Natural killer cell (primary cell): Measurements from ENCODE around the gene OAS3. TPM values are rescaled to one million over a fixed set of nuclear protein-coding genes. Genes with fewer than 3 reads are reported as not detected.

Source experiments
- ATAC-seq, 3 donors: fragments of 150-1000 bp in 2 of 3; fragments of 200-7000 bp in 1 of 3; cut with Tn5 transposase; 1 replicate in 1 of 3; 2 replicates in 2 of 3; pipeline ENCODE4 v1.10.0; 2021; ENCODE audit warnings: mild to moderate bottlenecking in 2 of 3, moderate library complexity in 2 of 3
- DNase-seq, 2 donors: peaks; one replicate each; pipeline versions ENCODE4 v3.0.0 to v3.0.0-alpha.2; 2013 to 2021; ENCODE audit warnings: mixed read lengths in 1 of 2
- H3K27ac ChIP-seq: one replicate; pipeline ENCODE4 v1.5.1; 2013; ENCODE audit warnings: mild to moderate bottlenecking, low read length
- H3K27me3 ChIP-seq: one replicate; pipeline ENCODE4 v1.6.1; 2013; ENCODE audit warnings: low read length; ENCODE audit not compliant: control insufficient read depth, insufficient read depth
- H3K36me3 ChIP-seq: one replicate; pipeline ENCODE4 v1.6.1; 2013; ENCODE audit warnings: low read length; ENCODE audit not compliant: control insufficient read depth, insufficient read depth
- H3K4me1 ChIP-seq: one replicate; pipeline ENCODE4 v1.6.1; 2013; ENCODE audit warnings: low read length; ENCODE audit not compliant: control insufficient read depth, insufficient read depth
- H3K4me3 ChIP-seq: one replicate; pipeline ENCODE4 v1.5.1; 2013; ENCODE audit warnings: low read length
- H3K9me3 ChIP-seq: one replicate; pipeline ENCODE4 v1.6.1; 2013; ENCODE audit warnings: low read length; ENCODE audit not compliant: control insufficient read depth, insufficient read depth
- H3K27ac Mint-ChIP-seq, 2 donors: one replicate each; pipeline ENCODE4 v1.8.0; 2022; ENCODE audit warnings: mild to moderate bottlenecking in 2 of 2, mixed read lengths in 2 of 2, moderate library complexity in 1 of 2
- H3K27me3 Mint-ChIP-seq, 2 donors: one replicate each; pipeline ENCODE4 v1.8.0; 2022; ENCODE audit warnings: low read depth in 2 of 2, mixed read lengths in 2 of 2
- H3K36me3 Mint-ChIP-seq: one replicate; pipeline ENCODE4 v1.8.0; 2022; ENCODE audit warnings: mixed read lengths
- H3K4me1 Mint-ChIP-seq, 2 donors: one replicate each; pipeline ENCODE4 v1.8.0; 2022; ENCODE audit warnings: mixed read lengths in 2 of 2
- H3K4me3 Mint-ChIP-seq: one replicate; pipeline ENCODE4 v1.8.0; 2022; ENCODE audit warnings: mild to moderate bottlenecking, moderate library complexity, mixed read lengths
- H3K9me3 Mint-ChIP-seq, 2 donors: one replicate each; pipeline ENCODE4 v1.8.0; 2022; ENCODE audit warnings: mixed read lengths in 2 of 2
- CTCF ChIP-seq: fragments of 200-600 bp; IDR thresholded peaks from one replicate; pipeline ENCODE4 v1.8.0; 2022; ENCODE audit warnings: antibody characterized with exemption
- WGBS: methylation state at CpG from one replicate; pipeline ENCODE4 v1.1.7; 2013; ENCODE audit warnings: missing lambda C conversion rate; ENCODE audit not compliant: insufficient coverage; 5-methylcytosine and 5-hydroxymethylcytosine counted together
- intact Hi-C: fragments of 100-400 bp; cut with micrococcal nuclease; formaldehyde crosslinking; loops from one replicate; pipeline ENCODE4 v1.14.2; 2022
- total RNA-seq, 4 donors: library from RNA; stranded (reverse); fragments of 120-200 nt in 1 of 4; gene quantifications; one replicate each; pipeline versions ENCODE4 v1.2.3 to v1.2.4, GENCODE V29; 2013 to 2022

OAS3 gene
- total RNA-seq, 3 donors from 2014 or later (not counting 1 experiment from before 2014, with no cell fraction given) = 8.5 to 24.7 (median 15.4) TPM

DNA sequence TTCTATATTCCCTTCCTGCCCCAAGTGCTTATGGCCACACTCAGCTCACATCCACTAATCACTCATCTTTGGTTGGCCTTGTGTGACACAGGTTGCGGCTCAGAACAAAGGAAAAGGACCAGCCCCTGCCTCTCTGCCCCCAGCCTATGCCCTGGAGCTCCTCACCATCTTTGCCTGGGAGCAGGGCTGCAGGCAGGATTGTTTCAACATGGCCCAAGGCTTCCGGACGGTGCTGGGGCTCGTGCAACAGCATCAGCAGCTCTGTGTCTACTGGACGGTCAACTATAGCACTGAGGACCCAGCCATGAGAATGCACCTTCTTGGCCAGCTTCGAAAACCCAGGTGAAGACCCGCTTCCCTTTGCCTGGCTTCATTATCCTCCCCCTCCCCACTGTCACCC lies 24.3 kb downstream of the OAS3 start:
- H3K4me1 ChIP-seq = no peaks in the 10 kb centered on the region
- H3K9me3 Mint-ChIP-seq = peaks cover 2 to 4% of the 10 kb centered on the region in 2 donors
- ATAC-seq = no peak
- H3K4me1 Mint-ChIP-seq = peaks cover 0 to 13% of the 10 kb centered on the region in 2 donors
- intact Hi-C loops = no loop called here
- H3K4me3 ChIP-seq = no peak overlapping the region
- no peak overlapping the region for H3K27ac ChIP-seq
- no peak for DNase-seq
- WGBS = 95% methylated on average over 7 of the region's 7 CpGs
- H3K27ac Mint-ChIP-seq = no peak overlapping the region
- peaks cover 50% of the 10 kb centered on the region for H3K36me3 ChIP-seq
- no peaks in the 10 kb centered on the region for H3K27me3 Mint-ChIP-seq
- TF ChIP-seq CTCF = no peak
- peaks cover 33% of the 10 kb centered on the region for H3K36me3 Mint-ChIP-seq
- H3K27me3 ChIP-seq = no peaks in the 10 kb centered on the region
- no peaks in the 10 kb centered on the region for H3K9me3 ChIP-seq
- H3K4me3 Mint-ChIP-seq = no peak overlapping the region

- TF ChIP-seq CTCF = no peak
Observed at GRCh38 chr12:112963227-112963861, 25.1 kb downstream of the OAS3 start.

GRCh38 chr12:112964067-112964670 lies 25.9 kb downstream of the OAS3 start:
- no peaks in the 10 kb centered on the region for H3K9me3 ChIP-seq
- peaks cover 32% of the 10 kb centered on the region for H3K36me3 Mint-ChIP-seq
- H3K36me3 ChIP-seq = peaks cover 57% of the 10 kb centered on the region
- no peak for TF ChIP-seq CTCF
- peaks cover 0 to 13% of the 10 kb centered on the region in 2 donors for H3K4me1 Mint-ChIP-seq
- WGBS = 96% methylated on average over 6 of the region's 6 CpGs
- peaks cover 2 to 4% of the 10 kb centered on the region in 2 donors for H3K9me3 Mint-ChIP-seq
- H3K4me3 ChIP-seq = no peak overlapping the region
- intact Hi-C loops = no loop called here
- no peak overlapping the region for H3K4me3 Mint-ChIP-seq
- H3K27me3 Mint-ChIP-seq = no peaks in the 10 kb centered on the region
- ATAC-seq (no peak), DNase-seq (no peak)
- H3K4me1 ChIP-seq = no peaks in the 10 kb centered on the region
- no peaks in the 10 kb centered on the region for H3K27me3 ChIP-seq
- H3K27ac ChIP-seq = no peak overlapping the region
- H3K27ac Mint-ChIP-seq = no peak overlapping the region

More at GRCh38 chr12:112963227-112963861, 25.1 kb downstream of the OAS3 start:
- no peak overlapping the region for H3K4me3 Mint-ChIP-seq
- DNase-seq = no peak
- intact Hi-C loops = no loop called here
- H3K36me3 Mint-ChIP-seq = peaks cover 33% of the 10 kb centered on the region
- no peaks in the 10 kb centered on the region for H3K27me3 Mint-ChIP-seq
- H3K27ac Mint-ChIP-seq = no peak overlapping the region
- Histone ChIP-seq H3K9me3 (no peaks in the 10 kb centered on the region), H3K27me3 (no peaks in the 10 kb centered on the region), H3K27ac (no peak overlapping the region), H3K4me3 (no peak overlapping the region), H3K4me1 (no peaks in the 10 kb centered on the region), H3K36me3 (peaks cover 54% of the 10 kb centered on the region)
- peaks cover 0 to 13% of the 10 kb centered on the region in 2 donors for H3K4me1 Mint-ChIP-seq
- no peak for ATAC-seq
- WGBS = 97% methylated on average over 14 of the region's 14 CpGs
- peaks cover 2 to 4% of the 10 kb centered on the region in 2 donors for H3K9me3 Mint-ChIP-seq
